HS-27A (cell line): Measurements from ENCODE around the gene OR1F1.
"Not testable (repeated sequence)": the region's sequence is repeated elsewhere in the genome, so short reads cannot be mapped to it uniquely, and the experiment has no call there.

Source experiments
- DNase-seq: peaks from one replicate; pipeline ENCODE4 v3.0.0-alpha.2; 2012; ENCODE audit warnings: low read depth, missing footprints

Gene OR1F1

GRCh38 chr16:3187798-3188674 lies at the start of gene OR1F1:
Gene OR1F1, plus strand, starts transcription at chr16:3188204.
- DNase-seq: no peak

- DNase-seq: no peak
Measured at GRCh38 chr16:3138342-3138741, 49.7 kb upstream of the OR1F1 start.

DNA sequence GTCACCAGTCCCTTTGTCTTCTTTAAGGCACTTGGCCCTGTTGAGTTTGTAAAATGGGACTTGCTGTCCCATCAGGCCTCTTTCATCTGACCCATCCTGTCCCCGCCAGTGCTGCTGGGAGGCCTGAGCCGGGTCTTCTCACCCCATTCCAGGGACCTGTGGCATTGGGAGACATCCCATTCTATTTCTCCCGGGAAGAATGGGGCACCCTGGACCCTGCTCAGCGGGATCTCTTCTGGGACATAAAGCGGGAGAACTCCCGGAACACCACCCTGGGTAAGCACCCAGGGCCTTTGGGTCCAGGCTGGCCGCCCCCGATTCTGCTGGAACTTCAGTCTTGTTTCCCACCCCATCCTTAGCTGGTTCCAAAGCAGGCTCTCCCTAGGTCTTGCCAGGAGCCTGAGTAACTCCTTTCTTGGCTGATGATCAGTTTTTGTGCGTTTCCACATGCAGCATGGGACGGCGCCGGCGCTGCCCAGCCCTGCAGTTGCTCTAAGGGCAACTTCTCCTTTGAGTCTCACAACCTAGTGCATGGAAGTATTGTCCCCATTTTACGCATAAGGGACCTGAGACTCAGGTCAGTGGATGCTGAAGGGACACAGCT lies 49.1 kb upstream of the OR1F1 start:
- no peak for DNase-seq

- DNase-seq: not testable (repeated sequence)
Measured at GRCh38 chr16:3139561-3139960, 48.4 kb upstream of the OR1F1 start.

DNA sequence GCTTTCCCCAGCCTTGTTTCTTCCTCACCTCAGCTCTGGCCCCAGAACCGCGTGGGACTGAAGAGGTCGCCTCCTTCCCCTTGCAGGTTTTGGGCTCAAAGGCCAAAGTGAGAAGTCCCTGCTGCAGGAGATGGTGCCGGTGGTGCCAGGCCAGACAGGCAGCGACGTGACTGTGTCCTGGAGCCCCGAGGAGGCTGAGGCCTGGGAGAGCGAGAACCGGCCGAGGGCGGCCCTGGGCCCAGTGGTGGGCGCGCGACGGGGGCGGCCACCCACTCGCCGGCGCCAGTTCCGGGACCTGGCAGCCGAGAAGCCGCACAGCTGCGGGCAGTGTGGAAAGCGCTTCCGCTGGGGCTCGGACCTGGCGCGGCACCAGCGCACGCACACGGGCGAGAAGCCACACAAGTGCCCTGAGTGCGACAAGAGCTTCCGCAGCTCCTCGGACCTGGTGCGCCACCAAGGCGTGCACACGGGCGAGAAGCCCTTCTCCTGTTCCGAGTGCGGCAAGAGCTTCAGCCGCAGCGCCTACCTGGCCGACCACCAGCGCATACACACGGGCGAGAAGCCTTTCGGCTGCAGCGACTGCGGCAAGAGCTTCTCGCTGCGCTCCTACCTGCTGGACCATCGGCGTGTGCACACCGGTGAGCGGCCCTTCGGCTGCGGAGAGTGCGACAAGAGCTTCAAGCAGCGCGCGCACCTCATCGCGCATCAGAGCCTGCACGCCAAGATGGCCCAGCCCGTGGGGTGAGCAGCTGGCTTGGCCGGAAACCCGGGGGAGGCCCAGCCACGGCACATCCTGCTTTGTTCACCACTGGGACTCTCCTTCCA lies 47.2 kb upstream of the OR1F1 start:
- no peak for DNase-seq

- DNase-seq: no peak
Measured at GRCh38 chr16:3141781-3142311, 46.2 kb upstream of the OR1F1 start.

DNA sequence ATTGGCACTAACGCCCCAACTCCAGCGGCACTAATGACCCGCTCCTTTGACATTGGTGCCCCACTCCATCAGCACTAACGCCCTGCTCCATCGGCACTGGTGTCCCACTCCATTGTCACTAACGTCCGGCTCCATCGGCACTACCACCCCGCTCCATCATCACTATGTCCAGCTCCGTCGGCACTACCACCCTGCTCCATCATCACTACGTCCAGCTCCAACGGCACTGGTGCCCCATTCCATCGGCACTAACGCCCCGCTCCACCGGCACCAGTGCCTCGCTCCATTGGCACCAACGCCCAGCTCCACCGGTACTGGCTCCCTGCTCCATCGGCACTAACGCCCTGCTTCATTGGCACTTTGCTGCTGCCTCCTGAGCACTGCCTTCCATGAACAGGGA lies 45.7 kb upstream of the OR1F1 start:
- no peak for DNase-seq

- DNase-seq: no peak
Measured at GRCh38 chr16:3142770-3143169, 45.2 kb upstream of the OR1F1 start.

GRCh38 chr16:3143189-3143588 lies 44.8 kb upstream of the OR1F1 start:
- no peak for DNase-seq

DNA sequence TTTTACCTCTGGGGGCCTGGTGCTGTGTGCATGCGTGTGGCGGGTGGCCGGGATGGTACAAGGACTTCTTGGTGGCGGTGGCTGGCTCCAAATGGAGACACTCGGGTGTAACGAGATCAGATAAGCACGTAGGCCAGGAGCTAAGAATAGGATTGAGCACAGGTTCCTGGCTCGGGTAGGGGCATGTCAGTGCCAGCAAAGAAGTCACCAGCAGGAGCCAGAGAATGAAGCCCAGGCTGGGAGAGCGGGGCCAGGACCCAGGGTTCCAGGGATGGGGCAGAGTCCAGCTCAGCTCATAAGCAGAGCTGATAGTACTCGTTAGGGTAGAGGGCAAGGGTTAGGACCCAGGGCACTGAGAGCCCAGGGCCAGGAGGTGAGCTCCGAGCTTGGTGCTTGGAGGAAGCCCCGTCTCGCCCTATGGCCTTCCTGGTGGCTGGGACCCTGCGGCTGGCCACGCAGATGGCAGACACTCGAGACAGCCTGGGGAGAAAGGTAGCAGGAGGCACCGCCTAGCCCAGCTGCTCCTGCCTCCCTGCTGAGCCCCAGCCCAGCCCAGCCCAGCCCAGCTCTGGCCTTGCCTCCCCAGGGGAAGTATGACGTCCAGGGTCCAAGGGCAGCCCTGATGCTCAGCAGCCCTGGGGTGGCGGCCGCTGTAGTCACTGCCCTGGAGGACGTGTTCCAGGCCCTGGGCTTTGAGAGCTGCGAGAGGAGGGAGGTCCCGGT lies 44.2 kb upstream of the OR1F1 start:
- no peak for DNase-seq

DNA sequence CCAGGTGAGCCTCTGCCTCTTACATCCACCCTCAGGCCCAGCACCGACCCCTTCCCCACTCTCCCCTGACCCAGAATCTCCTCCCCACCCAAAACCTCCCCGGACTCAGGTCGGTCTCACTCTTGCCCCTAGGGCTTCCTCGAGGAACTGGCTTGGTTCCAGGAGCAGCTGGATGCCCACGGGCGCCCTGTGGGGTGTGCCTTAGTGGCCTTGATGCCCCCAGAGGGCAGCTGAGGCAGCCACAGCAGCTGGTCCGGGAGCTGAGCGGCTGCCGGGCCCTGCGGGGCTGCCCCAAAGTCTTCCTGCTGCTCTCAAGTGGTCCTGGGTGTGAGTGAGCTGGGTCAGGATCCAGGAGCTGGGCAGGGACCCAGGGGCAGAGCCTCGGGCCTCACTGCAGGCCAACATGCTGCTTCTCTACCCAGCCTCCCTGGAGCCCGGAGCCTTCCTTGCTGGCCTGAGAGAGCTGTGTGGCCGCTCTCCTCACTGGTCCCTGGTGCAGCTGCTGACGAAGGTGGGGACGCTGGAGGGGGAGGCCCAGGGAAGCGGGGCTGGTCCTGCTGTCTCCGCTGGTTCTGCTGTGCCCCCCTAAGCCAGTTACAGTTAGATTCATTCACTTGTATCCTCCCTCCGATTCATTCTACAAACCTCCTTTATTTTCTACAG lies 43.6 kb upstream of the OR1F1 start:
- DNase-seq: no peak

- no peak for DNase-seq
Measured at GRCh38 chr16:3145151-3145550, 42.9 kb upstream of the OR1F1 start.

GRCh38 chr16:3145660-3146059 lies 42.3 kb upstream of the OR1F1 start:
- DNase-seq: no peak

- no peak for DNase-seq
Measured at GRCh38 chr16:3147046-3147756, 40.8 kb upstream of the OR1F1 start.

- DNase-seq: no peak
Measured at GRCh38 chr16:3147757-3148104, 40.3 kb upstream of the OR1F1 start.

DNA sequence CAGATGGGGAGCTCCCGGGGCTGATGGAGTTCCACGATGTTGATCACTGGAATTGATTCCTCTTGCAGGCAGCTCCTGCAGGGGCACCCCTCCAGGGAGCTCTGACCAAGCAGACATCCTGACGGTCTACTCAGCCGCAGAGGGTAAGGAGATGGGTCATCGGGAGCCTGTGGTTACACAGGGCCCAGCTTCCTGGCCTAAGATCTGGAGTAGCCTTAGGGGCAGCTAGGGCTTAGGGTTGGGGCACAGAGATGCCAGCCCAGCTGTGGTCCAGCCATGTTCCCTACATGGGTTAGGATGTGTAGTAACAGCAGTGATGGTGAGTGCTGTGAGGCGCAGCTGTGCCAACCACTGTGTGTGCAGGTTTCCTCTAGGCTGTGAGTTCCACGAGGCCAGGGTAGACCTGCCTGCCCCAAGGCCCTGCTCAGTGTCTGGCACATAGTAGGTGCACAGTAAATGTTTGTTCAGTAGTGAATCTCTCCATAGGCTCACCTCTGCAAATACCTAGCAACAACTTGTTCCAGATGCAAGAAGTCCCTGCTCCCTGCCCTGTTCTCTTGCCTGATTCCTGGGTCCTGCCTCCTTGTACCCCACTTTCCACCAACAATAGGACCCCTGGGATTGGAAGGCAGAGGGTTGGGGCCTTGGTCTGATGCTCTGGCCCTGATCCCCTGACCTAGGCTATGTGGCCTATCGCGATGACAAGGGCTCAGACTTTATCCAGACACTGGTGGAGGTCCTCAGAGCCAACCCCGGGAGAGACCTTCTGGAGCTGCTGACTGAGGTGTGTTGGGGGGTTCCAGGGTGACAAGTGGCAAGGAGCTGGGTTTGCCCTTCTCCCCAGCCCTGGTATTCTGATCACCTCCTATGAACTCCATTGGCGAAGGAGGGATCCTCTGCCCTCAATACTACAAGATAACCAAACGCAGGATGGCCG lies 39.5 kb upstream of the OR1F1 start:
- DNase-seq: no peak

GRCh38 chr16:3149193-3149530 lies 38.8 kb upstream of the OR1F1 start:
- DNase-seq: no peak

DNA sequence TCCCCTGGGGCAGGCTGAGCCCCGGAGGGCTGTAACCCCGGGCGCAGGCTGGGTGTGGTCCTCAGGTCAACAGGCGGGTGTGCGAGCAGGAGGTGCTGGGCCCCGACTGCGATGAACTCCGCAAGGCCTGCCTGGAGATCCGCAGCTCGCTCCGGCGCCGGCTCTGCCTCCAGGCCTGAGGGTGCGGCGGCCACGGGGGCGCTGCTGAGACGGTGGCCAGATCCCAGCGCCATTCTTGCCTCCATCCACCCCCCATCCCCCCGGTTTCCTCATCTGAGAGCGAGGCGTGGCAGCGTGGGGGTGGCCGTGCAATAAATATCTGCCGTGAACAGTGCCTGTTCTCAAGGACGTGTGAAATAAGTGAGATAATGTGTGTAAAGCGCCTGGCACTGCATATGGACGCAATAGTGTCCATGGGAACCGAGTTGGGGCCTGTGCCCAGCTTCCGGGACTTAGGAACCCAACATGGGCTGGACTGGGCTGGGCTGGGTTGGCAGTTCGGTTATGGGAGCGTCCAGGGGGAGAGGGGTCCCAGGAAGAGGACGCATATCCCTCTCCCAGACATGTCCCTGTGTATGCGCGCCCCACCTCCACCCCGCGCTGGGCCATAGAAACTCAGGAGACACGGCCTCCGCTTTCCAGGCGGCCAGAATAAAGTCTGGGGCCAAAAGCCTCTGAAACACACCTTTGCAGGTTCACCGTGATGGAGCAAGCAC lies 38.2 kb upstream of the OR1F1 start:
- DNase-seq: no peak
